ENCODE data around the gene NAPEPLD. TPM values are rescaled to one million over a fixed set of nuclear protein-coding genes. Genes with fewer than 3 reads are reported as not detected.
"Not testable (repeated sequence)": the region's sequence is repeated elsewhere in the genome, so short reads cannot be mapped to it uniquely, and the experiment has no call there.

The NAPEPLD gene
- total RNA-seq, 1 experiment from 2014 or later, result 22.6 TPM

DNA sequence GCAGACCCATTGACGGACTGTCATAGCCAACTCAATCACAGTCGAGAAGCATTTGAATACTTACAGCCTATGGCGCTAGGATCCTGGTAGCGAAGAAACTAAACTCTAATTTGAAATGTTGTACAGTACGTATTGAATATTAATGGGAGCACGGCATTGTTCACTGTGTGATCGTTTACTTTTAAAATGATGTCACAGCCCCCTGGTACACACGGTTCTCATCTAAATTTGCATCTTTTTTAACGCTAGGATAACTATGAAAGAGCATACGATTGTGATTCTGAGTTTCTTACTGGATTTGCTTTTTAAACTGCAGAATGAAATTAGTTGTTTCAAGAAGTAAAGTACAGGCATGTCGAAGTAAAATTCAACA, 895 bp upstream of the NAPEPLD start:
- Histone ChIP-seq H3K4me3 (peak overlapping the region; percentile 77), H3K36me3 (ENCODE audit: low read depth) (no peaks in the 10 kb centered on the region), H3K9me3 (ENCODE audit: insufficient read depth, low read depth) (no peaks in the 10 kb centered on the region), H3F3A (ENCODE audit: insufficient read depth, low read depth) (peaks cover 13% of the 10 kb centered on the region; the same call in 1 of the 2 replicates), H3K4me2 (peak overlapping the region; percentile 85), H3K27ac (peak overlapping the region; percentile 82), H3K9me2 (ENCODE audit: insufficient read depth) (no peaks in the 10 kb centered on the region), H4K20me1 (ENCODE audit: insufficient read depth) (no peaks in the 10 kb centered on the region), H3K79me2 (ENCODE audit: low read depth) (peaks cover 15% of the 10 kb centered on the region), H3K4me1 (replicated peaks; ENCODE audit: insufficient read depth) (peaks cover 35% of the 10 kb centered on the region), H2AFZ (peak overlapping the region; percentile 96), H3K27me3 (ENCODE audit: insufficient read depth, low read depth) (no peaks in the 10 kb centered on the region)
- BruUV-seq (replicated peaks), result no TSS peak
- no peak for TF ChIP-seq EZH2 (IDR thresholded peaks at IDR 0.05; ENCODE audit: low read depth)
- TF ChIP-seq, protein P1, sequence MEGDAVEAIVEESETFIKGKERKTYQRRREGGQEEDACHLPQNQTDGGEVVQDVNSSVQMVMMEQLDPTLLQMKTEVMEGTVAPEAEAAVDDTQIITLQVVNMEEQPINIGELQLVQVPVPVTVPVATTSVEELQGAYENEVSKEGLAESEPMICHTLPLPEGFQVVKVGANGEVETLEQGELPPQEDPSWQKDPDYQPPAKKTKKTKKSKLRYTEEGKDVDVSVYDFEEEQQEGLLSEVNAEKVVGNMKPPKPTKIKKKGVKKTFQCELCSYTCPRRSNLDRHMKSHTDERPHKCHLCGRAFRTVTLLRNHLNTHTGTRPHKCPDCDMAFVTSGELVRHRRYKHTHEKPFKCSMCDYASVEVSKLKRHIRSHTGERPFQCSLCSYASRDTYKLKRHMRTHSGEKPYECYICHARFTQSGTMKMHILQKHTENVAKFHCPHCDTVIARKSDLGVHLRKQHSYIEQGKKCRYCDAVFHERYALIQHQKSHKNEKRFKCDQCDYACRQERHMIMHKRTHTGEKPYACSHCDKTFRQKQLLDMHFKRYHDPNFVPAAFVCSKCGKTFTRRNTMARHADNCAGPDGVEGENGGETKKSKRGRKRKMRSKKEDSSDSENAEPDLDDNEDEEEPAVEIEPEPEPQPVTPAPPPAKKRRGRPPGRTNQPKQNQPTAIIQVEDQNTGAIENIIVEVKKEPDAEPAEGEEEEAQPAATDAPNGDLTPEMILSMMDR (conservative IDR thresholded peaks at IDR 0.05), result no peak
- no peak for DNase-seq
- ChIA-PET CTCF (no interaction called here), POLR2A (ENCODE audit: unreplicated experiment) (no interaction called here)
- intact Hi-C loops (cut with micrococcal nuclease; ENCODE audit: unreplicated experiment), result loop anchor here (2.0 kb wide), 2 partner anchors 75 to 147 kb away; partner anchors contain the start of genes ARMC10, FBXL13 and PMPCB

DNA sequence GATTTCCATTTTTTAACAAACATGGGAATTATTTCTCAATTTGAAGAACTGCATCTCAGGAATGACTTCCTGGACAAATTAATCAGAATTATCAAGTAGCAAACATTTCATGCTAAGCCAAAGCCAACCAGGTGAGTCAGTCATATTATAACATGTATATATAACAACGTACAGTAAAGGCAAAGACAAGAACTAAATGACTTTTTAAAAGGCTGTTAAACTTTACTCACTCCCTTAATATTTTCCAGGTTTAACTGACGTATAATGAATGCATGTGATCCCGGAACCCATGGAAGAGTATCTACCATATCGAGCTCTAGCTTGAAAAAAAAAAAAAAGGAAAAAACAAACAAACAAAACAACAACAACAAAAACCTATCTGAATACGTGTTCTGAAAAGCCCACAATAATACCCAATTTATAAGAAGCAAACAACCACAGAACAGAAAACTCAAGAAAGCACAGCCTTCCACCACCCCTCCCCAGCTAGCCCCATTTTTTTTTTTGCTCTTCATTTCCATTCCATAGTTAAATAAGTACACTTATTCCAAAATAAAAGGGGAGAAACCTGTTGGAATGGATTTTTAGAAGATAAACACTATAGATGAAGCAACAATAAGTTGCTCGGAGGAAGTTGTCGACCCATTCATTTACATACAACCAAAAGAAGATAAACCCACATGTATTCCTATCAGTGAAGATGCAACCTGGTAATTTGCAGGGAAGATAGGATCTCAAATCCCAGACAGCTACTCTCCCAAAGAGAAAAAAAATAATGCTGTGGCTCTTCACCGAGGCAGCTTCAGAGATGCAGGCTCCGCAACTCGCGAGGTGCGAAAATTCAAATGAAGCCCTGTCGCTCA, 537 bp downstream of the NAPEPLD start:
- peaks cover 13% of the 10 kb centered on the region; the same call in 1 of the 2 replicates for H3F3A ChIP-seq (ENCODE audit: insufficient read depth, low read depth)
- peak overlapping the region; percentile 96 for H2AFZ ChIP-seq
- BruUV-seq (replicated peaks), result TSS peak; percentile 31
- no peaks in the 10 kb centered on the region for H3K9me3 ChIP-seq (ENCODE audit: insufficient read depth, low read depth)
- H3K9me2 ChIP-seq (ENCODE audit: insufficient read depth), result no peaks in the 10 kb centered on the region
- peaks cover 15% of the 10 kb centered on the region for H3K79me2 ChIP-seq (ENCODE audit: low read depth)
- H3K27ac ChIP-seq, result peak overlapping the region; percentile 82
- H3K4me2 ChIP-seq, result peak overlapping the region; percentile 85
- no peaks in the 10 kb centered on the region for H3K36me3 ChIP-seq (ENCODE audit: low read depth)
- ChIA-PET POLR2A (ENCODE audit: unreplicated experiment) (interaction anchor here (0.6 to 1.2 kb wide), 3 partner anchors 73 to 575 kb away, joined by 3 to 5 read pairs (median 4); partner anchors contain the start of genes ARMC10 and FBXL13), CTCF (interaction anchor here (0.6 kb wide), 2 partner anchors 23 to 86 kb away, joined by 3 to 11 read pairs; no protein-coding TSS in a partner anchor)
- no peak for DNase-seq
- H4K20me1 ChIP-seq (ENCODE audit: insufficient read depth), result no peaks in the 10 kb centered on the region
- H3K4me1 ChIP-seq (replicated peaks; ENCODE audit: insufficient read depth), result peaks cover 35% of the 10 kb centered on the region
- no peaks in the 10 kb centered on the region for H3K27me3 ChIP-seq (ENCODE audit: insufficient read depth, low read depth)
- intact Hi-C loops (cut with micrococcal nuclease; ENCODE audit: unreplicated experiment), result loop anchor here (2.0 kb wide), 2 partner anchors 74 to 148 kb away; partner anchors contain the start of genes ARMC10, FBXL13 and PMPCB
- peak overlapping the region; percentile 77 for H3K4me3 ChIP-seq
- no peak for TF ChIP-seq EZH2 (IDR thresholded peaks at IDR 0.05; ENCODE audit: low read depth)
- TF ChIP-seq, protein P1 (conservative IDR thresholded peaks at IDR 0.05), result no peak

DNA sequence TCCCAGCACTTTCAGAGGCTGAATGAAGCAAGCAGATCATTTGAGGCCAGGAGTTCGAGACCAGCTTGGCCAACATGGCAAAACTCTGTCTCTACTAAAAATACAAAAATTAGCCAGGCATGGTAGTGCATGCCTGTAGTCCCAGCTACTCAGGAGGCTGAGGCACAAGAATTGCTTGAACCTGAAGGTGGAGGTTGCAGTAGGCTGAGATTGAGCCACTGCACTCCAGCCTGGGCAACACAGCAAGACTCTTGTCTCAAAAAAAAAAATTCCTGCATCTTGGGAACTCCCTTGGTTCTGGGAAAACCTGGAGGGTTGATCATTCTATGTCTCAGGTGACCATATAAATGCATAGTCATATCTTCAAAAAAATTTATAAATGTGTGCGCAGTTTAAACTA, 4.1 kb downstream of the NAPEPLD start:
- H3K4me1 ChIP-seq (replicated peaks; ENCODE audit: insufficient read depth), result peaks cover 22% of the 10 kb centered on the region
- H3K4me2 ChIP-seq; H3K9me2 ChIP-seq (ENCODE audit: insufficient read depth); CTCF ChIA-PET; intact Hi-C loops (cut with micrococcal nuclease; ENCODE audit: unreplicated experiment); DNase-seq; H3K27me3 ChIP-seq (ENCODE audit: insufficient read depth, low read depth); H3K4me3 ChIP-seq; H3K9me3 ChIP-seq (ENCODE audit: insufficient read depth, low read depth); H3K36me3 ChIP-seq (ENCODE audit: low read depth); H3F3A ChIP-seq (ENCODE audit: insufficient read depth, low read depth); H2AFZ ChIP-seq; BruUV-seq (replicated peaks); POLR2A ChIA-PET (ENCODE audit: unreplicated experiment); H3K27ac ChIP-seq; H4K20me1 ChIP-seq (ENCODE audit: insufficient read depth): not testable (repeated sequence)
- peaks cover 15% of the 10 kb centered on the region for H3K79me2 ChIP-seq (ENCODE audit: low read depth)

Measured in PC-9 (cell line).